GM12891 (cell line): ENCODE measurements around the gene HOXB7.
A peak's percentile ranks its signal among the peaks of the same experiment; 100 is the strongest.

Source experiments
- DNase-seq: peaks from one replicate; pipeline ENCODE4 v3.0.0; 2011; ENCODE audit warnings: low spot score; ENCODE audit not compliant: insufficient read length
- FAIRE-seq: peaks from 2 replicates; lab custom pipeline; 2011; peaks lifted over from hg19 to GRCh38; lab: Jason Lieb, UNC
- PAX5 ChIP-seq: IDR thresholded peaks from 2 replicates; pipeline ENCODE4 v1.6.1; 2011; ENCODE audit warnings: low read length, moderate library complexity, mild to moderate bottlenecking; ENCODE audit not compliant: insufficient read depth, severe bottlenecking
- POLR2A ChIP-seq: IDR thresholded peaks from 2 replicates; pipeline ENCODE4 v1.6.1; 2011; ENCODE audit warnings: low read depth, low read length, control low read depth
- POLR2AphosphoS5 ChIP-seq: IDR thresholded peaks from 2 replicates; pipeline ENCODE4 v1.6.1; 2011; ENCODE audit warnings: low read depth, low read length, control low read depth
- POU2F2 ChIP-seq: IDR thresholded peaks from 2 replicates; pipeline ENCODE4 v1.6.1; 2011; ENCODE audit warnings: low read depth, mild to moderate bottlenecking, control low read depth, low read length, moderate library complexity
- SPI1 ChIP-seq: IDR thresholded peaks from 2 replicates; pipeline ENCODE4 v1.6.1; 2011; ENCODE audit warnings: low read depth, low read length, control low read depth
- TAF1 ChIP-seq: IDR thresholded peaks from 2 replicates; pipeline ENCODE4 v1.6.1; 2011; ENCODE audit warnings: low read depth, low read length, control low read depth

HOXB7 gene

DNA sequence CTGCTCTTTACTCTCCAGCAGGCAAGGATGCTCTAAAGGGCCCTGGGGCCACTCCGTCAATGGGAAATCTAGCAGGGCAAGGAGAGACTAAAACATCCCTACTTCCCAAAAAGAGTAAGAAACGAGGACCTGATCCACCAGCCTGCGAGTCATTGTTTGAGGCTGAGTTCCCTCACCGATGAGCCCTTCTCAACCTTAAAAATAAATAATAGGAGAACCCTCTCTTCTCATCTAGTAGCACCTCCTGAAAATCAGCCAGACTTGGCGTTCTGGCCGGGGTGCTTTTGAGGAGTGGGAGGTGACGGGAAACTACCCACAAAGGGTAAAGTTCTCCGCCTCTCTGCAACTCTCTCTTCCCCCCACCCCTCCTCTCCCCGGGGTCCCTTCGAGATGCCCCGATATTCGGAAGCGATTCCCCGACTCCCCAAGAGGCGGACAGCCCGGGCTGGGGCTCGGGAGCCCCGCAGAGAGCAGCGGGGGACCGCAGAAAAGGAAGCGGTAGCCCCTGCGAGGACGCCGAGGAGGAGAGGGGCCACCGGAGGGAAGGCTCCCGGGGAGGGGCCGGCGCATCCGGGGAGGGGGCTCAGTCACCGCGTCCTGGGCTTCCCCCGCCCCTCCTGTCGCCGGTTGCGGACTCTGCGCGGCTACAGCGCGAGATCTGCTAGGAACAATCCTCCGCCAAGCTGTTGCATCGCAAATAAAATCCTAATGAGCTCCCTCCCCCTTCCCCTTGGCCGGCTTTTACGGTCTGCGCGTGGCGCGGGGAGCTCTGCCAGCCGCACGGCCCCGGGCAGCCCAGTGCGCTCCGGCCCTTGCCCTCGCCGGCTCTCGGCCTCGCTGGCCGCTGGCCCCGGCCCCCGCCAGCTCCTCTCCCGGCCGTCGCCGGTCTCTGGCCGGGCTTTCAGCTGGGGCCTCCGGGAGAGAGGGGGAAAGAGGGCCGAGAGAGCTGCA lies 14.0 kb upstream of the HOXB7 start:
- DNase-seq, result no peak
- no peak for FAIRE-seq
- TF ChIP-seq SPI1, result no peak
- TF ChIP-seq TAF1, result no peak
- no peak for TF ChIP-seq POLR2AphosphoS5
- no peak for TF ChIP-seq PAX5
- no peak for TF ChIP-seq POLR2A
- TF ChIP-seq POU2F2, result no peak

DNA sequence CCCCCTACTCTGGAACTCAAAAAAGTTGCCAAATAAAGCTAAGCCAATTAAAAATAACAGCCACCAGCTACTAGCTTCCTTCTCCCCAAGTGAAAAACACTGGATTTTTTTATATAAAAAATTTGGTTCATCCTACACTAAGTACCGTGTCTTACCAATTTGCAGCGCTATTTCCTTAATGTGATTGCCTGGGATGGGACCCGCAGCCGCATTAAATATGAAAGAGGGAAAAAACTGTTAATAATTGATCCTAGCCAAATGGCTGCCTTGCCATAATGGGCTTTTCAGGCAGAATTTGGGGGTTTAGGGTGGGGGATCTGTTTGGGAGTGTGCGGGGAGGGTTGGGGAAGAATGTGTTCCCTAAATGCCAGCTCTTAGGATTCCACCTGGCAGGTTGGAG lies 13.3 kb upstream of the HOXB7 start:
- FAIRE-seq, result no peak
- no peak for TF ChIP-seq POLR2AphosphoS5
- no peak for TF ChIP-seq POLR2A
- TF ChIP-seq SPI1, result no peak
- no peak for TF ChIP-seq TAF1
- TF ChIP-seq PAX5, result no peak
- TF ChIP-seq POU2F2, result no peak
- no peak for DNase-seq

DNA sequence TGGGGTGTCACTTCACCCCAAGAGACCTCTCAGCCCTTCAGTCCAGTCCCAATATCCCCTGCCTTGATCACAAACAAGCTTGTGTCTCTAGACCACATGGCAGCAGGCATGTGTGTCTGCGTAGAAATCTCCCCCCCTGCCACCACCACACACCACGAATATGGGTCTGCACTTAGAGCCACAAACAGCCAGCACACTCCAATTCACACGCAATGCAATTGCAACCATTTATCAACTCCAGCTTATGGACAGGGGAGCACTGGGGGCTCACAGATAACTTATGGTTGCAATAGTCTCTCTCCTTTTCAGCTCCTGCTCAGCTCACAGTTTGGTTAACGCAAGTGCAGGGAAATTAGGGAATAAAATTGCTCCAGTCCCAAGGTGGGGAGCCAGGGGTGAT lies 12.8 kb upstream of the HOXB7 start:
- no peak for DNase-seq
- no peak for FAIRE-seq
- no peak for TF ChIP-seq PAX5

DNA sequence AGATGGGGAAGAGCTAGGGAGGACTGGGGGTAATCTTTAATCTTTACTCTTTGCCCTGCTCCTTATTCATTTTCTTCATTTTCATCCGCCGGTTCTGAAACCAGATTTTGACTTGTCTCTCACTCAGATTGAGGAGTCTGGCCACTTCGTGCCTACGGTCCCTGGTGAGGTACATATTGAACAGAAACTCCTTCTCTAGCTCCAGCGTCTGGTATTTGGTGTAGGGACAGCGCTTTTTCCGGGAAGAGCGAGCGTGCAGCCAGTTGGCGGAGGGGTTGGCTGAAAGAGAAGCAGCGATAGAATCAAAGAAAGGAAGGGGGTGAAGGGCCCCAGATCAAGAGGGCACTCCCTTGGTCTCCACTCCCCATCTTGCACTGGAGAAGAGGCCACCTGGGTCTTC lies 12.0 kb upstream of the HOXB7 start:
- TF ChIP-seq SPI1 (no peak), PAX5 (no peak), TAF1 (no peak), POLR2AphosphoS5 (no peak), POLR2A (no peak), POU2F2 (no peak)
- no peak for DNase-seq
- FAIRE-seq, result no peak

DNA sequence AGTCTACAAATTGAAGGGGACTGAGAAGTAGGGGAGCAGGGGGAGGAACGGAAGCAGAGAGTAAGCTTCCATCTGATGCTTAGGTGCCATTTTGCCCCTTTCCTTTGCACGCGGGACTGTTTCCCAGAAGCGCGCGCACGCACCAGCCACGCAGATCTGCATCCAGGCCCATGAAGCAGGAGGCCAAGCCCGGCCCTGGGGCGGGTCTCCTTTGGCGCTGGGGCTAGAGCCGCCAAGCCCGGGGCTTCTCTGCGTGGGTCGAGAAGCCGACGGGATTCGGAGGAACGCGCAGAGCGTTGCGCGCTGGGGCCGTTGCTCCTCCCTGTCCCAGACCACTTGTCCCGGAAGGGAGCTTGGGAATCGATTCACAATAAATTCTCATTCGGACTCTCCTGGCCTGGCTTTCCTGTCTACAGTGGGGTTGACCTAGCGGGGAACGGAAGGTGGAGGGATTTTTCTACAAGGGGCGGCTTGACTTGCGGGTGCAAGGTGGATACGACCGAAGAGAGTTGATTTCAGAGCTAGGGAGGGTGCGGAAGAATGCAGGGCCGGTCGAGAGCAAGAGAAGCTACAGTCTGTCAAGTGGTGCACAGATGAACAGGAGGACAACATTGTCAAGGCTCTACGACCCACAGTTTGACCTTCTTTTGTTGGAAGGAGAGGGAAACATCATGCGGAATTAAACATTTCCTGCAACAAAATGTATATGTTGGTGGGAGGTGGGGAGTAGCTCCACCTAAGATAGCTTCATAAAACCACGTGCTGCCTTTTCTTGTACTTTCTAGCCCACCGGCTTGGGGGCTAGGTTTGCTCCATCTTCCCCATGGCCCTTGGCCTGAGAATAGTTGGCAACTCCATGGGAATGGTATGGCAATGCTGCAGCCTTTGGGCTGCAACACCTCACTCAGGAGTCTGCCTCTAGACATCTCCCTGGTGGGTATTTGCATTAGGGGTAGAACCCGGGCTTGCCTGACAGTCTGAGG lies 10.9 kb upstream of the HOXB7 start:
- TF ChIP-seq TAF1 (no peak), POLR2A (no peak), PAX5 (no peak), POLR2AphosphoS5 (no peak), SPI1 (no peak), POU2F2 (no peak)
- DNase-seq, result no peak
- no peak for FAIRE-seq

DNA sequence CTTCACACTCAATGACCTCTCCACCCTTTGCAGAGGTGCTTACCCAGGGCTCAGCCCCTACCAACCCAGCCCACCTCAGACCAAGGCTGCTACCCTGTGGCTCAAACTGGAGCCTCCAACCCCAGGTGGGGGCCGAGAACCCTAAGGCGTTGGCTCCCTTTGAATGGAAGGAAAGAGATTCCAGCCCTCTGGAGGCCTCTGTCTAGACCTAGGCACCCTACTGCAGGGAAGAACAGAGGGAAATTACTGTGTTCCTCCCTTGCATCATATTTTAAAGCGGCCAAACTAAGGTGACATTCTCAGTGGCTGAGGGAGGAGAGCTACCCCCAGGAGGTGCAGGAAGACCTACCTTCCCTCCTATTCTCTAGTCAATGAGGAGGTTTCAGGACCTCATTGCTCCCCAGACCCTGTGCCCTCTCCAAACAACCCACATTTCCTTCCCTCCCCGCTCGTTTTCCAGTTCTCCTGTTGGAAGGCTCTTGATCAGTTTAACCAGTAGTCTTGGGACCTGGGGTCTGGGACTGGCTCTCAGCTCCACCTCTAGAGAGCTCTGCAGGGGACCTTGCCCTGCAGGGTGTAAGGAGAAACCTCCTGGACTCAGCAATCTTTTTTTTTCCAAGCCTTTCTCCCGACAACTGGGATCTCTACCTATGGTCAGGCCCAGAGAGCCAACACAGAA lies 9.8 kb upstream of the HOXB7 start:
- no peak for TF ChIP-seq TAF1
- no peak for TF ChIP-seq POU2F2
- TF ChIP-seq SPI1, result no peak
- no peak for TF ChIP-seq PAX5
- no peak for TF ChIP-seq POLR2AphosphoS5
- TF ChIP-seq POLR2A, result no peak
- DNase-seq (no peak), FAIRE-seq (no peak)

DNA sequence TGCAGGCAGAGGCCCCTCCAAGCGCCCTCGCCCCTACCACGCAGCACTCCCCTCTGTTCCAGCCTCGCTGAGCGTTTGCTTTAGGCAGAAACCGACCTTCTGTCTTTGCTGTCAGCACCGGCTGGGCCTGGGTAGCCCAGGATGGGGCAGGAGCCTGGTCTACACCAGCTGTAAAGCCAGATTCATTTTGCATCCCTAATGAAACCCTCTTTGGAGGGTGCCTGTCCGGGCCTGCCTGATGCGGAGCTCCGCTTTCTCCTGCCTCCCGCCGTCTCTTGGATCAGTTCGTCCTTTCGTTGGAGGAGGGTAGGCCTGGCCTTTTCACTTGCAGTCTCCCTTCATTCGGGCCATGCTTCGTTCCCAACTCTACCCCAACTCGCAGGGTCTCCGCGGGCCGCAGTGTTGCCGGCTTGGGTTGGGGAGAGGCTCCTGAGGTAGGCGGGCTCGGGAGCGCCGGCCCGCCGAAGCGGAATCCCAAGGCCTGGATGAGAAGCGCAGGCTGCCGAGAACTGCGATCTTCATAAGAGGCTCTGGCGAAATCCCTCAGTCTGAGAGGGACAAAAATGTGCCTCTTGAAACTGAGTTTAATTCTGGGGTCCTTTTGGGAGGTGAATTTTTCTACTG lies 9.1 kb upstream of the HOXB7 start:
- FAIRE-seq (no peak), DNase-seq (no peak)
- TF ChIP-seq POLR2A (no peak), SPI1 (no peak), TAF1 (no peak), PAX5 (no peak), POLR2AphosphoS5 (no peak), POU2F2 (no peak)

DNA sequence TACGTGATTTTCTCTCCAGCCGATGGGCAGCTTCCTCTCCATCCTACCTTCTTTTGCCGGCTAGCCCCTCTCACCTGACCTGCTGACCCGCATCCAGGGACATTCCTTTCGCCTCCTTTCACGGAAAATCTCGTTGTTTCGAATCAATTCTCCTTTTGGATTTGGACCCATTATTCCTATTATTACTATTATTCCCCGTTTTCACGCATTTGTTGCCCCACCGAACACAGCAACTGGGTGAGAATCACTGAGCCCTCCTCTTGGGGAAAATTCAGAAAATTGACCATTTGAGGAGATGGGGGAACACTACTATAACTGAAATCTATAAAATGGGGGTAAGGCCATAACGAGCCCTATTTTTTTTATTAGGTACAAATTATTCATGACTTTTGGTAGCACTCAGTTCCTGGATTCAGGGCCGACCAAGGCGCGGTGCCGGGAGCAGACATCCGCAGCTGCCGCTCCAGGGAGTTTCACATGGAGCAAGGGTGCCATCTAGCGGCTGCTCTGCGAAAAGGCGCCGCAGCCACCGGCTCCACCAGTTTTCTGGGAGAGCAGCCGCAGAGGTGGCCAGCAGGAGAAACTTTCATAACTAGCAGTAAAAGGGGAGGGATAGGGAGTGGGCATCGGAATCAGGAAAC lies 7.6 kb upstream of the HOXB7 start:
- FAIRE-seq (peak; percentile 93), DNase-seq (peak; percentile 91)
- TF ChIP-seq POLR2A (no peak), POU2F2 (no peak), PAX5 (no peak), POLR2AphosphoS5 (no peak), SPI1 (no peak), TAF1 (no peak)
